Kidney capillary endothelial cell (primary cell): ENCODE data around the gene CIROP.

Experiments
- DNase-seq: peaks from one replicate; pipeline ENCODE4 v3.0.0-alpha.2; 2018; ENCODE audit warnings: low spot score

Gene CIROP

GRCh38 chr14:23066855-23067744, 37.7 kb downstream of the CIROP start:
- no peak for DNase-seq

DNA sequence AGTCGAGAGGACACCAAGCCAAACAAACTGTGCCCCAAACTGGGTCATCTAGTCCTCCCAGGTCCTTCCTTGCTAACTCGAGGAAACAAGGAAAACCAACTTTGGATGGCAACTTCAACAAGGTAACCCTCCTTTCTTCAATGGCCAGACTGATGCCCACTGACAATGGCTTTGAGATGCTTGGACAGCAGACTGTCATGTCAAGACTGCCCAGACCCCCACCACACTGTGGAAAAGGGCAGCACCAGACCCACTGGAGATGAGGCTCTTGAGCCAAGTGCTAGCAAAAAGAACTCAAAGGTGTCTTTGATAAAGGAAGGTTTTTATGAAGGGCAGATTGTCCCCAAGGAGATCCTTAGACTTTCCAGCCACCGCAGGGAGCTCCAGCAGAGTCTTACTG, 38.4 kb downstream of the CIROP start:
- no peak for DNase-seq

DNA sequence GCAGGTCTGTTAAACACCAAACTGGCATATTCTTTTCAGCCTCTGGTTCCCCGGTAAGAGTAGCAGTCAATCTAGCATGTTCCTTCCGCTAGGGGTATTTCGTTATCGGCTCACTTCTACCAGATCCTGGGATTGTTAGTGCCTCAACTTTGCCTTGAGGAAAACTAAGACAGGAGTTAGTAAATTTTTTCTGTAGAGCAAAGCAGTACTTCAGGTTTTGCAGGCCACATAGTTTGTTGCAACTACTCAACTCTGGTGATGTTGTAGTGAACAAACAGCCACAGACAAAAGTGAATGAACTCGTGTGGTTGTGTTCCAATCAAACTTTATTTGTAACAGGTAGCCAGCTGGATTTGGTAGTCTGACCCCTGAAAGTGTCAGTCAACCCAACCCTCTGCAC, 41.2 kb downstream of the CIROP start:
- no peak for DNase-seq

DNA sequence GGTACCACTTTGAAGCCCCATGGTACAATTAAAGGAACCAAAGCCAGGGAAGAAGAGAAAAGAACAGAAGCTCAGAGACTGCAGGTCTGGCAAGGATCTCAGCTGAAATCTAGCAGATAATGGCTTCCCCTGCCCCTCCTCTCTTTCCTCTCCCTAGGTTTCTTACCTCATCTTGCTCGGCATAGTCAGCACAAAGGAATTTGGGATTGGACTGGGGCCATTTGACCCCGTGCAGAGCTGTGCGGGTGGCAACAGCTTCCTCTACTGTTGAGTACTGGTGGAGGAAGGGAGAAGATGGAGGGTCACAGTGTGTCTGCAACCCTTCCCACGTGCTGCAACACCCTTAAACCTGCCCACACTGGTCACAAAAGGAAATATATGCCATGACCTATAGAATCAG, 42.8 kb downstream of the CIROP start:
- DNase-seq: peak; percentile 93

GRCh38 chr14:23060536-23061260, 44.1 kb downstream of the CIROP start:
- DNase-seq: no peak

DNA sequence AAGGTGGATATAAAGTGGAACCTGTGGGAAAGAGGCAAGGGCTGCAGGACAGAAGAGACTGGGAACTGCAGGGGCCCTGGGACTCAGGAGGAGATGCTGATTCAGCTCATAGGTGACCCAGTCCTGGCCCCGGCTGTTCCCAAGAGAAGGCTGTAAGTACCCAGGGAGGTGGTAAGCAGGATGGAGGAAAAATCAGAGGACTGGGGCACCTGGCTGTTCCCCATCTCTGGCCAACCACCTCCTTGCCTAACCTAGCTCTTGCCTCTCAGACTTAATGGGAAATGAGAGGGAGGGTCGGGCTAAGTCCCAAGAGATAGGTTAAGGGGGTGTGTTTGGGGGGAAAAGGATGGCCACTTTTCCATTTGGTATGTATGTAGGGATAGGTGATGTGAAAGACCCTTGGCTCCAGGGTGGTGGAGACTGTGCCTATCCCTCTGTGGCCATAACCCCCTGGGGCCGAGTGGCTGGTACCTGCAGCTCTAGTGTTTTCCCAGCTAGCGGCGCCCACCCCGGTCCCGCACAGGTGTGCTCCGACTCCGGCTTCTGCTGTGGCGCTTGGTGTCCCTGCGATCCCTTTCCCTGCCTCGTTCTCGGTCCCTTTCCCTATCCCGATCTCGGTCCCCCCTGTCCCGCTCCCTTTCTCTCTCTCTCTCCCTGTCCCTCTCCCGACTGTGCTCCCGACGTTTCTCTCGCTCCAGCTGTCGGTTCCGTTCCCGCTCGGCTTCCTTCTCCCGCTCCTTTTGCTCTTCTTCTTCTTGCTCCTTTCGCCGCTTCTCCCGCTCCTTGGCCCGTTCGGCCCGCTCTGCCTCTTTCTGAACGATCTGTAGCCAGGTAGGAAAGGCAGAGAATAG, 45.9 kb downstream of the CIROP start:
- DNase-seq: no peak

- no peak for DNase-seq
These were observed 46.8 kb downstream of the CIROP start for GRCh38 chr14:23057757-23058653.

GRCh38 chr14:23056956-23057756, 47.6 kb downstream of the CIROP start, which contains the start of gene CDH24:
Gene CDH24, minus strand, starts transcription at chr14:23057520. Its CDS starts 1,787 bp downstream, at chr14:23055733.
- no peak for DNase-seq

- DNase-seq: no peak
These were observed 48.4 kb downstream of the CIROP start for GRCh38 chr14:23056145-23056955.

DNA sequence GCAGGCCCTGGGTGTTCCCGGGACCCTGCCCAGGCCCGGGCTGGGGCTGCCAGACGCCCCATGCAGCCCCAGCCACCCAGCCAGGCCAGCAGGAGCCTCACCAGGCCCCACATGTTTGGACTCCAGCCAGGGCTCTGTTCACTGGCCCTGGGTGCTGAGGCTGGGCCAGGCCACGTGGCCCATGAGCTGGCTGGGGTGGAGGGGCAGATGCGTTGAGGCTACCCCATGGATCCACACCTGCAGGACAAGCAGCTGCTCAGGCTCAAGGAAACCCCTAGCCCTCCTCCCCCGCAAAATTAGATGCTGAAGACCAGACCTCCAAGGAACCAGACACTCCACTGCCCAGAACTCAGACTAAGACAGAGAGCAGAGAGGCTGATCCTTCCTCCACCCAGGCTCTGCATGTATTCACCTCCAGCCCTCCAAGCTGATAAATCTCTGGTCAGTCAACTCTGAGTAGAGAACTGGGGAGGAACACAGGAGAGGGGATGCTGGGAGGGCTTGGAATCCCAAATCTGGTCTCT, 49.1 kb downstream of the CIROP start:
- no peak for DNase-seq

DNA sequence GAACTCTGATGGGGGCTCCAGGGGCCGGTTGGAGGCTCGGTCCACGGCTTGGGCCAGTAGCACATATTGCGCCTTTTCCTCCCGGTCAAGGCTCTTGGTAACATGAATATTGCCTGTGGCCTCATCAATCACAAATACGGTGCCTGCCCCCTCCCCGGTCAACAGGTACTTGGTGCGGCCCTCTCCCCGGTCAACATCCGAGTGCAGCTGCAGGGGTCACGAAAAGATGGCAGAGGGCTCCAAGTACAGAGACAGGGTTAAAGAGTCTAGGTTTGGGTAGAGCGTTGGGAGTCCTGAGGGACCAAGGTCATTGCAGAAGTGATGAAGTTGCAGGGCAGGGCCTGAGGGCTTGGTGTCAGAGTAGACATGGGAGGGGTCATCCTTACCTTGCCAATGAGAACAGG, 49.6 kb downstream of the CIROP start:
- DNase-seq: no peak

- no peak for DNase-seq
These were observed 50.6 kb downstream of the CIROP start for GRCh38 chr14:23054000-23054811.

- DNase-seq: no peak
These were observed 51.4 kb downstream of the CIROP start for GRCh38 chr14:23053426-23053825.

DNA sequence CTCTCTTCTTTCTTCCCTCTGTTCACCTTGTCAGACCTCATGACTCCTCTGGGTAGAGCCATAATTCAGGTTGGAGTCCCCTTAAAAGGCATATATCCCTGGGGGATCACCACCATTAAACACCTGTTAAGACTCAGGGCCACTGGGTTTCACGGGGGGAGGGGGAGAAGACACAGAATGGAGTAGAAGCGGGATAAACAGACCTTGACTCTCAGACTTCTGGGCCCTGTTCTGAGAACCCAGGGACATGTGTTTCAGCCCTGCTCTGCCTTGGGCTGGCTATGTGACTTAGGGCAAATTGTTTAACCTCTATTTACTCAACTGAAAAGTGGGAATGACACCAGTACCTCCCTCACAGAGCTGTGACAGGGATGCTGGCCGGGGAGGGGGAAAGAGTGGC, 52.1 kb downstream of the CIROP start:
- no peak for DNase-seq

GRCh38 chr14:23052182-23052623, 52.6 kb downstream of the CIROP start:
- DNase-seq: no peak

- DNase-seq: no peak
These were observed 53.4 kb downstream of the CIROP start for GRCh38 chr14:23051141-23052057.
